Amniotic epithelial cell (primary cell): ENCODE data around the gene LCP1.

Experiments used
- DNase-seq: peaks from one replicate; pipeline ENCODE4 v3.0.0-alpha.2; 2010; ENCODE audit warnings: low read depth

The LCP1 gene

DNA sequence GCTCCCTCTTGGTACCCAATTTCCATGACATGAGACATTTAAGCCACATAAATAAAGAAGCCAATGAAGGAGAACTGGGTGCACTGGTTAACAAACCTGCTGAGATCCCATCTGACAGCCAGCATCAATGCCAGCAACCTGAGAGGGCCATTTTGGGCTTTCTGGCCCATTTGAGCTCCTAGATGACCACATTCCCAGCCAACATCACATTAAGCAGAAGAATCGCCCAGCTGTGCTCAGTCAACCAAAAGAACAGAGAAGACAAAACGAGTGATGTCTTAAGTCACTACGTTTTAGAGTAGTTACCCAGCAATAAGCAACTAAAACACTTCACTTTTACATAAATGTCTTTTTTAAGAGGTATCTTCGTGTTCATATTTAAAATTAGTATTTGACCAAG, 21.9 kb downstream of the LCP1 start:
- DNase-seq = no peak

- no peak for DNase-seq
These were observed 23.0 kb downstream of the LCP1 start for GRCh38 chr13:46158983-46159382.

- DNase-seq = no peak
These were observed 23.8 kb downstream of the LCP1 start for GRCh38 chr13:46158222-46158621.

DNA sequence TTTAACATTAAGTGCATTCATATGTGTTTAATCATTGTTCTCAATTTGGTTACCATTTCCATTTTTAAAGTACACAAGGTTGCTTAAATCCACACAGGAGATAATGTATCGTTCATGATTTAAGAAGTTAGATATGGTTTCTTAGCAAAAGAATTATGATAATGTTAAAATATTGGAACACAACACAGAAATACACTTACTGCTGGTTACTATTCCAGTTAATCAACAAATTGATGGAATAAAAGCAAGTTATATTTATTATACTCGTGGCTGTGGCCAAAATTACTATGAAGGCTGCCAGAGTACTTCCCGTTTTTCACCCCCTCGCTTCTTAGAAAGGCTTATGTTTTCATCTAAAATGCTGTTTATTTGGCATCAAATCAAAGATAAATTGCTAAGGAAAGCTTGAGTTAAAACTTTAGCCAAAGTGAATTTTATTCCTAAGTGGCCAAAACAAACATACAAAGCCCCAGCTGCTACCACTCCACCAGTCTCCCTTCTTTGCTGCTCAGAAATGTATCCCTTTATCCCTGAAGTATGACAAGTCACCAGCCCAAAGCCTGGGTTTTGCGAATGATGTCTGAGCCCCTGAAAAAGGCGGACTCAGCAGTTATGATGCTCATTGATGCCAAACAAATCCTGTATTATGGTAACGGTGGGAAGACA, 27.7 kb downstream of the LCP1 start:
- no peak for DNase-seq

GRCh38 chr13:46152627-46153328, 29.2 kb downstream of the LCP1 start:
- no peak for DNase-seq

DNA sequence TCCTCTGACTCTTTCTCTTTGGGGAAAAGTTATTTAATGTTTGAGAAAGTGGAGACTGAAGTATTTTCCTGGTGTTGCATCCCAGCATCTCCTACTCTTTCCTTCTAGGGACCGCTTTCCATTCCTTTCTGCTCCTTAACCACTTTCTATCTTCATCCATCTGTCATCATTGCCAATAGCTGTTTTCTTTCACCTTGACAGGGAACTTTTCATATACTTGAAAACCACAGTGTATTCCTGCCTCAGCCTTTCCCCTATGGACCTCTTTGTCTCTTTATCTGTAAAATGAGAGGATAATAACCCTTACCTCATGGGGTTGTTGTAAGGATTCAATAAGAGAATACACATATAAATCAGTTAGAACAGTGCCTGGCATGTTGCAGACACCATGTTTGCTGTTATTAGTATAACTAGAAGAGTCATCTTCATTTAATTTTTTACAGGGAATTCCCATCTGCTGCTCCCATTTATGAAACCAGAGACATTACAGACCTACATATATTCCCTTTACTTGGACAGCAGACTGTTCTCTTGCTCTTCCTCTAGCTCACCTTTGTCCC, 31.8 kb downstream of the LCP1 start:
- DNase-seq = no peak

DNA sequence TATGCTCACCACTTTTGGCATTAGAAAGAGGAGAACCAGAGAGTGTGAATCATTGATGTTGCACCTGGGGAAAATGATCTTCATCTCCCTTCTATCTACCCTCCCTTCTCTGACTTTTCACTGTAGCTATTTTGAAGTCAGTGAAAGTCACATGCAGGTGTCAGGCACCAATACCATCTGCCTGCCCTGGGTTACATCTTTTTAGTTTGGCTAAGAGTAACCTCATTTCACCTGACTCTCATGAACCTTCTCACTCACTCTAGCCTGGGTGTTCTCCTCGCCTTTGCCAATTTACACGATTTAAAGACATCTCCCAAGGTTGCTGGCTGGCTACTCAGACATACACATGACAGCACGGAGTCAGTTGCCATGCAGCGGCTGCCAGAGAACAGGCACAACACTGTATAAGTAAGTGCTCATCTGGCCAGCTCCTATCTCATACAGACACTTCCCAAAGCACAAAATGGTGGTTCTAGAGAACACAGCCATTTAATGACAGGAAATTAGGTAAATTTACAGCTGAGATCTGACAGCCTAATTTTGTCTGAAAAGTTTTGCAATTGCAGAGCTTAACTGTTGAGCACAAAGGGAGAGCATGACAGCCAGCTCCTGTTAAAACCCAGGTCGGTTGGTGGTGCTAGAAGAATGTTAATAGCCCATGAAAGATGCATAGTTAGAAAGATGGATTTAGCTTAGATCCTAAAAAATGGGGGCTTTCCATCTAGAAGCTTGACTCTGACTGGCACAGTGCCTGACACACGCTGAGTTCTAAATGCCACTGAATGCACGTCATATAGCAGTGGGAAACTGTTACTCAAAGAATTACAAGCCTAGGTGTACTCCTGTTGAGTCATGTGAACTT, 32.5 kb downstream of the LCP1 start:
- DNase-seq = peak; percentile 66

- DNase-seq = peak; percentile 19
These were observed 35.1 kb downstream of the LCP1 start for GRCh38 chr13:46146898-46147297.

DNA sequence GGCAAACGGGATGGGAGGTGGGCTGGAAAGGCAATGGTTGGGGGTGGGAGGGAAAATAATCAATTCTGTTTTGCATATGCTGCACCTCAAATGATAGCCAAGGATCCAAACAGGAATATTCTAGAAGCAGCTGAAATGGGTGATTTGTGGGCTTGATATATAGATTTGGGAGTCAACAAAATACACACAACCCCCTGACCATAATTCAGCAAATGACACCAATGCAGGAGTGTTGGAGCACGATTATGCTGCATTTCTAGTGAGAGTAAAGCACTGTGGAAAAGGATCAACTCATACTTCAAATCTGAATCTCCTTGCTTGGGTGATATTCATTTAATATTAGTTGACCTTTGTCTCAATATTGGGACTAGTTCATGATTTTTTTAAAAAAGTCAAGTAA, 36.0 kb downstream of the LCP1 start:
- DNase-seq = no peak

DNA sequence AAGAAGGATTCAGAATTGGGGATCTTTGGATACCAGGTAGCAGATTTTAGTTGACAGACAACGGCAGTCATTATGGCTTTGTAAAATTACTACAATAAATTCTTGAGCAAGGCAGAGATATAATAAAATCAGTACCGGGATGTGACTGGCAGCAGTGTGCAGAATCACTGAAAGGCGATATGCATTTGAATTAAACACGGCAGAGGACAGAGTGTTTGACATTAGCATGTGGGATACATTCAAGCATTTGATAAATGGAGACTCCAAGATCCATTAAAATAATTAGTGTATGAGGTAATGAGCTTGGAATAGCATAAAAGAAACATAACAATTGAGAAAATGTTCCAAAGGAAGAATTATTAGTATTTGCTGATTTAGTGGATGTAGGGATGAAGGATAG, 36.8 kb downstream of the LCP1 start:
- no peak for DNase-seq

DNA sequence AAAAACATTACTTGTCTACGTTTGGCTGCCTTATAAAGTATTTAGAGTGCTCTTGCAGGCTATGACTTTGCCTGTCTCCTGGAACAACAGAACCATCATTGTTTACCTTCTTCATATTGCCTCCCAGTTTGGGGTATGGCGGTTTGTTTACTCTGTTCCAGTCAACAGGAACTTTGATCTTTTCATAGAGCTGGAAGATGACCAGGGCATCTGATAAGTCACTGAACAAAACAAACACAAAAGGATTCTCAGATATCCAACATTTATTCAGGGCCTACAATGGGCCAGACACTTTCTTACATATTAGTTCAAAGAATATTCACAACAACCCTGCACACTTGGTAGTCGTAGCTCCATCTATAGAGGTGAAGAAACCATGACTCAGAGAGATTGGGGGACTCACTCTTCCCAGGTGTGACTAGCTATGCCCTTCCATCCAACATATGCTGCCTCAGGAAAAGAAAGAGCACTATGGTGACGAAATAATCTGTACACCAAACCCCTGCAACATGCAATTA, 38.7 kb downstream of the LCP1 start:
- no peak for DNase-seq

GRCh38 chr13:46142776-46143175, 39.2 kb downstream of the LCP1 start:
- DNase-seq = no peak

DNA sequence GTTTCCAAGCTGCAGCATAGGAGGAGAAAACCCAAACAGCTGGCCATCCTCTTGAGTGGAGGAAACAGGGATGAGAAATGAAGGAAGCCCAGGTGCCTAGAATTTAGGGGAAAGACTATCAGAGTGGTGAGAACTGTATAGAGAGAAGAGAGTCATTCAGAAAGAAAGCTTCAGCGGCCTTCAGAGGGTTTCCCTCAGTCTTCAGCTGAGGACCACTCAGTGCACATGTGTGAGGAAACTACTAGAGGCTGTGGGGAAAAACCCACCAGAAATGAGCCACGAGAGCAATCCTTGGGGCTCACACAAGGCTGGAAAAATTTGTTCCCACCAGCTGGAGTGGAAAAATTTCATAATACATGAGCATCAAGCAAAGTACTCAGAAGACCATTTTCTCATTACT, 41.9 kb downstream of the LCP1 start:
- no peak for DNase-seq

- DNase-seq = no peak
These were observed 44.2 kb downstream of the LCP1 start for GRCh38 chr13:46137627-46138317.

DNA sequence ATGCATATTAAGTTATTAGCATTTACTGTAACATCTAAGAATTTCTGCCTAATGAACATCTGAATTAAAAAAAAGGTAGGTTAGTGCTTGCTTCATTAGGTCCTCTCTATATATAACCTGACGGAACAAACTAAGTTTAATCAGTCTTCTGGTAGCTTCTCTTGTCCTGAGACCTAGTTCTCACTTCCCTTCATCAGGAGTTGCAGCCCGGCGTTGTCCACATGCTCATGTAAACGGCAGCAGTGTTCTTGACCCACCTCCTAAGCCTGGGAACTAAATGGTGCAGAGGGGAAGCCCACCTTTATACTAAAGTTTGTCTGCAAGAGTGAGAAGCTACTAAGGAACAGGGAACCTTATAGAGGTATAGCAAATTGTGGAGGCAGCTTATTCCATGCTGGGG, 45.3 kb downstream of the LCP1 start:
- DNase-seq = no peak

GRCh38 chr13:46134961-46135522, 46.9 kb downstream of the LCP1 start:
- peak; percentile 14 for DNase-seq

- no peak for DNase-seq
These were observed 47.5 kb downstream of the LCP1 start for GRCh38 chr13:46134494-46134893.

GRCh38 chr13:46132109-46132508, 49.9 kb downstream of the LCP1 start:
- no peak for DNase-seq

DNA sequence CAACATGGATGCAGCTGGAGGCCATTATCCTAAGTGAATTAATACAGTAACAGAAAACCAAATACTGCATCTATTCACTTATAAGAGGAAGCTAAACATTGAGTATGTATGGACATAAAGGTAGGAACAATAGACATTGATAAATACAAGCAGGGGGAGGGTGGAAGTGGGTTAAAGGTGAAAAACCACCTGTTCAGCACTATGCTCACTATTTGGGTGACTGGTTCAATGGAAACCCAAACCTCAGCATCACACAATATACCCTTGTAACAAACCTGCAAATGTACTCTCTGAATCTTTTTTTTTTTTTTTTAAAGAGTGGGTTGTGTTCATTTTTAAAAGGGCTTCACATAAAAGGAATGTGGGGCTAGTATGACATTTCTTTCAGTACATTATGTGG, 50.3 kb downstream of the LCP1 start:
- DNase-seq = no peak

- no peak for DNase-seq
These were observed 51.9 kb downstream of the LCP1 start for GRCh38 chr13:46129955-46130618.

GRCh38 chr13:46129124-46129523, 52.9 kb downstream of the LCP1 start:
- DNase-seq = no peak
